Urinary bladder (tissue), 4 donors: ENCODE results near the gene TLR5. TPM values are rescaled to one million over a fixed set of nuclear protein-coding genes. Genes with fewer than 3 reads are reported as not detected.
A peak's percentile ranks its signal among the peaks of the same experiment; 100 is the strongest.

ENCODE experiments used
- DNase-seq: peaks from one replicate; pipeline ENCODE4 v3.0.0-alpha.2; 2015; ENCODE audit errors: extremely low spot score
- H3K27ac ChIP-seq: one replicate; pipeline ENCODE4 v1.5.1; 2013; ENCODE audit warnings: low read depth, mild to moderate bottlenecking, moderate library complexity
- H3K36me3 ChIP-seq: one replicate; pipeline ENCODE4 v1.6.1; 2013; ENCODE audit warnings: mild to moderate bottlenecking, moderate library complexity; ENCODE audit not compliant: insufficient read depth
- H3K4me1 ChIP-seq: one replicate; pipeline ENCODE4 v1.6.1; 2013; ENCODE audit warnings: mild to moderate bottlenecking, moderate library complexity; ENCODE audit not compliant: insufficient read depth
- H3K4me3 ChIP-seq: one replicate; pipeline ENCODE4 v1.5.1; 2013; ENCODE audit warnings: low read depth, low read length
- WGBS: extraction: QIAGEN DNeasy Blood & Tissue Kit; methylation state at CpG from one replicate; pipeline ENCODE4 v1.1.7; 2013; 5-methylcytosine and 5-hydroxymethylcytosine counted together
- polyA plus RNA-seq: library from polyadenylated mRNA; stranded (reverse); fragments of 200-250 nt; gene quantifications from one replicate; pipeline ENCODE4 v1.2.3, GENCODE V29; 2013
- total RNA-seq: library from RNA; depleted of rRNA; stranded (reverse); fragments of >200 nt; gene quantifications from one replicate; pipeline ENCODE4 v1.2.3, GENCODE V29; 2014
- donor health status: healthy with polysubstance abuse.
- donor health status: healthy.

The TLR5 gene
- total and polyA plus RNA-seq, 2 donors, result 3.7 to 5.7 TPM

- Histone ChIP-seq H3K4me3 (no peak overlapping the region), H3K27ac (no peak overlapping the region), H3K4me1 (no peaks in the 10 kb centered on the region), H3K36me3 (no peaks in the 10 kb centered on the region)
- DNase-seq, result no peak
- 83% methylated on average over 11 of the region's 11 CpGs for WGBS
Observed at GRCh38 chr1:223142269-223142668, 779 bp downstream of the TLR5 start.

GRCh38 chr1:223140611-223141405, 2.2 kb downstream of the TLR5 start:
- no peak overlapping the region for H3K27ac ChIP-seq
- 66% methylated on average over 10 of the region's 10 CpGs for WGBS

GRCh38 chr1:223137455-223138085, 5.5 kb downstream of the TLR5 start:
- Histone ChIP-seq H3K27ac (no peak overlapping the region), H3K36me3 (no peaks in the 10 kb centered on the region), H3K4me3 (no peak overlapping the region), H3K4me1 (no peaks in the 10 kb centered on the region)
- DNase-seq, result no peak
- WGBS, result 92% methylated on average over 2 of the region's 2 CpGs

More at GRCh38 chr1:223140611-223141405, 2.2 kb downstream of the TLR5 start:
- Histone ChIP-seq H3K36me3 (no peaks in the 10 kb centered on the region), H3K4me1 (no peaks in the 10 kb centered on the region), H3K4me3 (no peak overlapping the region)
- no peak for DNase-seq

DNA sequence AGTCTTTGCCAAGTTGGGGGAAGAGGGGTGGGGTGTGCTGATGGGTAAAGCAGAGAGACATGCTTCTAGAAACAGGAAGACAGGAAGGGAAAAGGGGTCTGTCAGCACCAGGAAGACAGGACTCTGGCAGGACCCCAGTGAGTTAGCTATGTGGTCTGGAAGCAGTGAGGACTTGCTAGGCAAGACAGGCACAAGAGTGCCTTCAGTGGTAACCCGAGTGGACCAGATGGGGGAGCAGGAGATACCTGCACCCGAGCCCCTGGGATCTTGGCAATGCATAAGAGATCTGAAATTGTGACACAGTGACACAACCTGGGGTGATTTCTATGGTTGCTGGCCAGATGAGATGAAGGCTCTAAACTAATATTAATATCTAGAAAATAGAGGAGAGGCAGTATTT, 7.0 kb downstream of the TLR5 start:
- no peak for DNase-seq
- WGBS, result 49% methylated on average over 2 of the region's 2 CpGs
- Histone ChIP-seq H3K4me1 (no peaks in the 10 kb centered on the region), H3K36me3 (no peaks in the 10 kb centered on the region), H3K4me3 (no peak overlapping the region), H3K27ac (no peak overlapping the region)

DNA sequence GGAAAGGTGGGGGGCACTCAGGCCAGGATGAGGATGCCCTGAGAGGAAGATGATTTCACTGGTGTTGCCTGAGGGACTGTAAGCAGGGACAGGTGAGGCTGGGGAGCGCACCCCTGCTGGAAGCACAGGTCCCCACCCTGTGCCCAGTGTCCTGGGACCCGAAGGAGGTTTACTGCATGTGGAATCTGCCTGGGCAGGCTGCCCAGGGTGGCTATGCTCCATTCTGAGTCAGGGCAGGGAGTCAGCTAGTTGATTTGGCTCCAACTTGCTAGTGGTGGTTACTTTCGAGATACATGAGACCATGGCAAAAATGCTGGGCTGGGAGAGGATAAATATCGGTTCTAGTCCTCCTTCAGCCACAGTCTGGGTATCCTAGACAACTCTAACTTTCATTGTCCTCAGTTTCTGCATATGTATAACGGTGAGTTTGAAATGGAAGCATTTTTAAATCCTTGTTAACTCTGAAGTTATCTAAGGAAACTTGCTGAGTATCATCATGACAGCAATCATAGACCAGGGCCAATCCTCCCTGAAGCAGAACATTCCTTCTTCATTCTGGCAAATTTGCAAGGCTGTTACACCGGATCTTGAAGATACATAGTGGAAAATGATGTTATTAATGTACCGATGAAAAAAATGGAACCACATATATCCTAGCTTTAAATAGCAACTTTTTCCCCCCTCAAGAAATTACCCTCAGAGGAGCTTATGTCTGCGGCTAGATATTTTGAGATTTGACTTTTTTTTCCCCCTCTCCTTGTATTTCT, 7.7 kb downstream of the TLR5 start:
- 47% methylated on average over 8 of the region's 8 CpGs for WGBS
- Histone ChIP-seq H3K4me3 (no peak overlapping the region), H3K27ac (no peak overlapping the region), H3K4me1 (no peaks in the 10 kb centered on the region), H3K36me3 (no peaks in the 10 kb centered on the region)
- DNase-seq, result no peak

- H3K4me3 ChIP-seq, result peak overlapping the region; percentile 11
- WGBS, result 3% methylated on average over 23 of the region's 23 CpGs
- DNase-seq, result peak; percentile 77
- H3K36me3 ChIP-seq, result no peaks in the 10 kb centered on the region
- no peaks in the 10 kb centered on the region for H3K4me1 ChIP-seq
- H3K27ac ChIP-seq, result peak overlapping the region; percentile 38
Observed at GRCh38 chr1:223133824-223134435, 9.1 kb downstream of the TLR5 start.

GRCh38 chr1:223133306-223133823, 9.7 kb downstream of the TLR5 start:
- no peaks in the 10 kb centered on the region for H3K36me3 ChIP-seq
- no peak for DNase-seq
- no peak overlapping the region for H3K4me3 ChIP-seq
- H3K27ac ChIP-seq, result no peak overlapping the region
- no peaks in the 10 kb centered on the region for H3K4me1 ChIP-seq
- 33% methylated on average over 15 of the region's 15 CpGs for WGBS

DNA sequence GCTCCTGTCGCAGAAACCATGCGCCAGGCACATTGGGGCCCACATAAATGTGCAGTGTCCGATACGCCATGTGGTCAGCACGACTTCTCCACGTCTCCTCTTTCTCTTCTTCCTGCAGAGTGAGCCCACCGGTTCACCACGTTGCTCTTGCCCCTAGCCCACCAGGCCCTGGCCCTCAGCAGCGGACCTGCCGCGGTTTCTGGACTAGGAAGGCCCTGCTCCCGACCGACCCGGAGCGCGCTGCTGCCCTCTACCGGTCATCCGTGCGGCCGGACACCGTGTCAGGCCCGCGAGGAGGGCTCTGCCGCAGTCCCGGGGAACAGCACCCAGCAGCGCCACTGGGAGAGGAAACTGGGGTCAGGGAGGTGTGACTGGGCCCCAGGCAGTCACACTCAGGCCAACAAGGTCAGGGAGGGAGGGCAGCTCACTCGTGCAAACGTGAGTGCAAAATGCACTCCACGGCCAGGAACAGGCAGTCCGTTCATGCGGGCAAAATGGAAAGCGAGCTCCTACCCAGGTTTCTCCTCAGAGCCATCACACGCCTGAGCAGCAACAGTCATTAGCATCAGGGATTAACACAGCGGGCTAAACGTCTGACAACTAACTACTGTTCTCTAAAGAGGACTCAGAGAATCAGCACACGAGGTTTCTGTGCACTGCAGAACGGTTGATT, 13.7 kb downstream of the TLR5 start:
- Histone ChIP-seq H3K36me3 (no peaks in the 10 kb centered on the region), H3K4me1 (no peaks in the 10 kb centered on the region), H3K27ac (no peak overlapping the region), H3K4me3 (peak overlapping the region; percentile 31)
- 26% methylated on average over 37 of the region's 37 CpGs for WGBS
- DNase-seq, result no peak

GRCh38 chr1:223126741-223127140, 16.3 kb downstream of the TLR5 start:
- WGBS, result 98% methylated on average over 1 of the region's 1 CpG

GRCh38 chr1:223125766-223126165, 17.3 kb downstream of the TLR5 start:
- no peak overlapping the region for H3K27ac ChIP-seq
- no peak overlapping the region for H3K4me3 ChIP-seq
- DNase-seq, result no peak
- no peaks in the 10 kb centered on the region for H3K4me1 ChIP-seq
- 69% methylated on average over 2 of the region's 2 CpGs for WGBS
- H3K36me3 ChIP-seq, result no peaks in the 10 kb centered on the region

More at GRCh38 chr1:223126741-223127140, 16.3 kb downstream of the TLR5 start:
- Histone ChIP-seq H3K4me1 (no peaks in the 10 kb centered on the region), H3K4me3 (no peak overlapping the region), H3K36me3 (no peaks in the 10 kb centered on the region), H3K27ac (no peak overlapping the region)
- DNase-seq, result no peak

GRCh38 chr1:223123011-223123610, 19.9 kb downstream of the TLR5 start:
- WGBS, result 41% methylated on average over 6 of the region's 6 CpGs
- Histone ChIP-seq H3K4me3 (no peak overlapping the region), H3K36me3 (no peaks in the 10 kb centered on the region), H3K27ac (no peak overlapping the region), H3K4me1 (no peaks in the 10 kb centered on the region)
- no peak for DNase-seq

GRCh38 chr1:223118418-223118817, 24.6 kb downstream of the TLR5 start:
- H3K27ac ChIP-seq, result no peak overlapping the region
- 100% methylated on average over 1 of the region's 1 CpG for WGBS
- no peaks in the 10 kb centered on the region for H3K4me1 ChIP-seq
- no peak for DNase-seq
- H3K36me3 ChIP-seq, result no peaks in the 10 kb centered on the region
- no peak overlapping the region for H3K4me3 ChIP-seq
